HG02798 (cell line): Measurements from ENCODE around the gene KIF26B.
"Not testable (repeated sequence)": the region's sequence is repeated elsewhere in the genome, so short reads cannot be mapped to it uniquely, and the experiment has no call there.

Source experiments
- ATAC-seq: cut with Tn5 transposase; IDR thresholded peaks from one replicate; pipeline ENCODE4 v1.9.1; 2021; ENCODE audit warnings: mild to moderate bottlenecking; ENCODE audit not compliant: unreplicated experiment, poor library complexity

Gene KIF26B

GRCh38 chr1:245684571-245684970 lies 529.8 kb downstream of the KIF26B start:
- ATAC-seq, result no peak

- ATAC-seq, result no peak
These were observed 530.5 kb downstream of the KIF26B start for GRCh38 chr1:245685111-245685810.

- no peak for ATAC-seq
These were observed 531.2 kb downstream of the KIF26B start for GRCh38 chr1:245686006-245686405.

GRCh38 chr1:245686446-245687030 lies 531.8 kb downstream of the KIF26B start:
- no peak for ATAC-seq

DNA sequence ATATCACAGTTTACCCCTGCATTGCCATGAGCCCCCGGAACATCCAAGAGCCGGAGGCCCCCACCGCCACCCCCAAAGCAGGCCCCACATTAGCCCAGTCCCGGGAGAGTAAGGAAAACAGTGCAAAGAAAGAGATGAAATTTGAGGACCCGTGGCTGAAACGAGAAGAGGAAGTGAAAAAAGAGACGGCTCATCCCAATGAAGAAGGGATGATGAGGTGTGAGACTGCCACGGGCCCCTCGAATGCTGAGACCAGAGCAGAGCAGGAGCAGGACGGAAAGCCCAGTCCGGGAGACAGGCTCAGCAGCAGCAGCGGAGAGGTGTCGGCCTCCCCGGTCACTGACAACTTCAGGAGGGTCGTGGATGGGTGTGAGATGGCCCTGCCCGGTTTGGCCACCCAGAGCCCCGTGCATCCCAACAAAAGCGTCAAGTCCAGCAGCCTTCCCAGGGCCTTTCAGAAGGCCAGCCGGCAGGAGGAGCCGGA lies 532.4 kb downstream of the KIF26B start:
- ATAC-seq, result no peak

DNA sequence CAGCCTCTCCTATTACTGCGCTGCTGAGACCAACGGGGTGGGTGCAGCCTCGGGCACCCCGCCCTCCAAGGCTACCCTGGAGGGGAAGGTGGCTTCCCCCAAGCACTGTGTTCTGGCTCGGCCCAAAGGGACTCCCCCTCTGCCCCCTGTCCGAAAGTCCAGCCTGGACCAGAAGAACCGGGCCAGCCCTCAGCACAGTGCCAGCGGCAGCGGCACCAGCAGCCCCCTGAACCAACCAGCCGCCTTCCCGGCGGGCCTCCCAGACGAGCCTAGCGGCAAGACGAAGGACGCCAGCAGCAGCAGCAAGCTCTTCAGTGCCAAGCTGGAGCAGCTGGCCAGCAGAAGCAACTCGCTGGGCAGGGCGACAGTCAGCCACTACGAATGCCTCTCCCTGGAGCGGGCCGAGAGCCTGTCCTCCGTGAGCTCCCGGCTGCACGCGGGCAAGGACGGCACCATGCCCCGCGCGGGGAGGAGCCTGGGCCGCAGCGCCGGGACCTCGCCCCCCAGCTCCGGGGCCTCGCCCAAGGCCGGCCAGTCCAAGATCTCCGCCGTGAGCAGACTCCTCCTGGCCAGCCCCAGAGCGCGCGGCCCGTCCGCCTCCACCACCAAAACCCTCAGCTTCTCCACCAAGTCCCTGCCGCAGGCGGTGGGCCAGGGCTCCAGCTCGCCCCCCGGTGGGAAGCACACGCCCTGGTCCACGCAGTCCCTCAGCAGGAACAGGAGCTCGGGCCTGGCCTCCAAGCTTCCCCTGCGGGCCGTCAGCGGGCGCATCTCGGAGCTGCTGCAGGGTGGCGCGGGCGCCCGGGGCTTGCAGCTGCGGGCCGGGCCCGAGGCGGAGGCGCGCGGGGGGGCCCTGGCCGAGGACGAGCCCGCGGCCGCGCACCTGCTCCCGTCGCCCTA lies 533.1 kb downstream of the KIF26B start:
- ATAC-seq, result no peak

- no peak for ATAC-seq
These were observed 534.0 kb downstream of the KIF26B start for GRCh38 chr1:245688536-245689453.

- no peak for ATAC-seq
These were observed 535.4 kb downstream of the KIF26B start for GRCh38 chr1:245690156-245690690.

DNA sequence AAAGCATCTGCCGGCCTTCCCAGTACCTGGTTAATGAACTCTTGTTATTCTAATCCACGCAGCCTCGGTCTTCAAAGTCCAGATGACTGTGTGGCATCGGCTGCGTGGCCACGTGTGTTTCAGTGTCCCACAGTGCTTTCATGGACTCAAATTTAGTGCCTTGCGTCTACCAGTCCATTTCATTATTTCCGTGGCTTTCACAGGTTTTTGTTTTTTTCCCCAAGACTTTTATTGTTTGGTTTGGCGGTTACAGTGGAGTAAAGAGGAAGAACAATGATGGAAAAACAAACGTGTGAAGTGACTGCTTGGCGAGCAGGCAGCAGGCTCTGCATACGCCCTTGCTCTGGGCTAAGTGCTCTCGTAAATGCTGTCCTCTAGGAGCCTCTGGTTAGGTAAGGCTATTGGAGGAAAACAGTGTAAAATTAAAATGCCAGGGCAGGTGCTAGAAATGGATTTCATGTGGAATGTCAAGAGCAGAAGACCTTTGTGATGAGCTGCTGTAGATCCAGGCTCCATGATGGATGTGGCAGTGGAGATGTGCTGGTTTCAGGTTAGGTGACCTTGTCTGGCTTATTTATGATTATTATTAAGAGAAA lies 536.3 kb downstream of the KIF26B start:
- ATAC-seq, result no peak

- ATAC-seq, result no peak
These were observed 537.1 kb downstream of the KIF26B start for GRCh38 chr1:245691897-245692296.

- ATAC-seq, result no peak
These were observed 537.5 kb downstream of the KIF26B start for GRCh38 chr1:245692318-245692717.

- ATAC-seq, result no peak
These were observed 538.5 kb downstream of the KIF26B start for GRCh38 chr1:245693116-245693793.

- no peak for ATAC-seq
These were observed 539.4 kb downstream of the KIF26B start for GRCh38 chr1:245693941-245694752.

- no peak for ATAC-seq
These were observed 540.0 kb downstream of the KIF26B start for GRCh38 chr1:245694753-245695195.

DNA sequence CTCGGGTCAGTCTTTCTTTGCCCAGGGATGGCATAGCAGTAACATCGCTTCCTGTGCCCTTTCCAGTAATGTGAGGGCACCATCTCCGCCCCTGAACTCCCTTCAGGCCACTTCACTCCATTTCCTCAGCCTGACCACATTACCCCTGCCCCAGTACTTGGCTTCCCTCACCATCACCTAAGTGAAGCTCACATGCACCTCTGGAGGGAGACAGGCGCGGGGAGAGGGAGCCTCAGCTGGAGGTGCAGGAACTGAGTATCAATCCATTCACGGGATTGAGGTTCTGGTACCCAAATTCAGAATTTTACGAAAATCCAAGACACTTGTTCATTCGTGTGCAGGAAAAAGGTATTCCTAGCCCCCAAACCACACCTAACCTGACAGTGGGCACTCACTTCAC lies 540.4 kb downstream of the KIF26B start:
- ATAC-seq, result no peak

DNA sequence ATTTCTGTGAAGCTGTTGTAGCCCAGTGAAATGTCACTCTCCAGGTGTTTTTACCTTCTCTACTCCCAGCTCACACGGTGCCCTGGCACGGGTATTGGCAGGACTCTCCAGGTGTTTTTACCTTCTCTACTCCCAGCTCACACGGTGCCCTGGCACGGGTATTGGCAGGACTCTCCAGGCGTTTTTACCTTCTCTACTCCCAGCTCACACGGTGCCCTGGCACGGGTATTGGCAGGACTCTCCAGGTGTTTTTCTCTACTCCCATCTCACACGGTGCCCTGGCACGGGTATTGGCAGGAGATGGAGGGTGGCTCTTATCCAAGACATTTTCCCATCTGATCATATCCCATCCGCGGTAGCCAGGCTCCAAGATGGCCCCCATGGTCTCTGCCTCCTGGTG lies 540.9 kb downstream of the KIF26B start:
- not testable (repeated sequence) for ATAC-seq

DNA sequence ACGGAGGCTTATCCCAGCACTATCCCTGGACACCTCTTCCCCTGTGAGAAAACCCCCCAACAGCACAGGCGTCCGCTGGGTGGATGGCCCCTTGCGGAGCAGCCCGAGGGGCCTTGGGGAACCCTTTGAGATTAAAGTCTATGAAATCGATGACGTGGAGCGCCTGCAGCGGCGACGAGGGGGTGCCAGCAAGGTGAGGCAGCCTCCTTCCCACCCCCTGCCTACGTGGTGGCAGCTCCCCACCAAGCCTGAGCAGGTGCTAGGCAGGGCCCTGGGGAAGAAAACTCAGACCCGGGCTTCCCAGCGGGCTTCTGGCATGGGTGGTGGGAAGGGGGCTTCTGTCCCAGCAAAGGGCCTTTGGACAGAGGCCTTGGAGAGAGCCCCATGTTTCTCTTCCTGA lies 543.3 kb downstream of the KIF26B start:
- ATAC-seq, result no peak

- no peak for ATAC-seq
These were observed 544.1 kb downstream of the KIF26B start for GRCh38 chr1:245698860-245699259.
